Spleen (tissue), 11 donors: ENCODE data around the gene WDFY1. TPM values are rescaled to one million over a fixed set of nuclear protein-coding genes. Genes with fewer than 3 reads are reported as not detected.

Source experiments
- DNase-seq: peaks from one replicate; pipeline ENCODE4 v3.0.0-alpha.2; 2020
- H3K27ac ChIP-seq, 8 donors: fragments of 200-600 bp; sonication (generic) in 7 of 8; 1 replicate in 4 of 8; 2 replicates in 4 of 8; pipeline versions ENCODE4 v1.5.0 to v1.8.0; 2016 to 2021; ENCODE audit warnings: inconsistent platforms in 4 of 8, mild to moderate bottlenecking in 4 of 8, moderate library complexity in 1 of 8
- H3K27me3 ChIP-seq, 7 donors: fragments of 200-600 bp; sonication (generic) in 6 of 7; replicated peaks in 1 of 7; 1 replicate in 4 of 7; 2 replicates in 3 of 7; pipeline versions ENCODE4 v1.5.0 to v1.8.0; 2016 to 2021; ENCODE audit warnings: inconsistent platforms in 3 of 7, mild to moderate bottlenecking in 1 of 7
- H3K36me3 ChIP-seq, 6 donors: fragments of 200-600 bp; sonication (generic) in 5 of 6; 1 replicate in 4 of 6; 2 replicates in 2 of 6; pipeline versions ENCODE4 v1.5.0 to v1.8.0; 2016 to 2021; ENCODE audit warnings: inconsistent platforms in 2 of 6
- H3K4me1 ChIP-seq, 6 donors: fragments of 200-600 bp; sonication (generic) in 5 of 6; 1 replicate in 3 of 6; 2 replicates in 3 of 6; pipeline versions ENCODE4 v1.5.0 to v1.8.0; 2016 to 2021; ENCODE audit warnings: inconsistent platforms in 3 of 6
- H3K4me3 ChIP-seq, 8 donors: fragments of 200-600 bp; sonication (generic) in 7 of 8; 1 replicate in 4 of 8; 2 replicates in 4 of 8; pipeline versions ENCODE4 v1.5.0 to v1.8.0; 2016 to 2021; ENCODE audit warnings: inconsistent platforms in 4 of 8, mild to moderate bottlenecking in 4 of 8, moderate library complexity in 2 of 8
- H3K9me3 ChIP-seq, 8 donors: fragments of 200-600 bp; sonication (generic) in 7 of 8; 1 replicate in 4 of 8; 2 replicates in 4 of 8; pipeline versions ENCODE4 v1.5.0 to v1.8.0; 2016 to 2021; ENCODE audit warnings: inconsistent platforms in 4 of 8
- CTCF ChIP-seq, 11 experiments: fragments of 200-600 bp in 7 of 11; fragments of 450-650 bp in 4 of 11; sonication (generic) in 4 of 11; IDR thresholded peaks in 8 of 11; conservative IDR thresholded peaks in 3 of 11; 1 replicate in 7 of 11; 2 replicates in 4 of 11; pipeline versions ENCODE4 v1.4.0 to v1.8.0; 2016 to 2021; ENCODE audit warnings: antibody characterized with exemption in 11 of 11, inconsistent platforms in 4 of 11, mild to moderate bottlenecking in 1 of 11
- POLR2A ChIP-seq, 3 donors: fragments of 450-650 bp; IDR thresholded peaks; one replicate each; pipeline ENCODE4 v1.5.1; 2017; ENCODE audit warnings: antibody characterized with exemption in 3 of 3, mild to moderate bottlenecking in 1 of 3
- POLR2AphosphoS5 ChIP-seq, 3 donors: sonication (generic); formaldehyde crosslinking; IDR thresholded peaks; one replicate each; pipeline ENCODE4 v1.5.1; 2017; ENCODE audit warnings: antibody characterized with exemption in 3 of 3
- WGBS, 5 donors: extraction: QIAGEN DNeasy Blood & Tissue Kit in 3 of 5; methylation state at CpG; one replicate each; pipeline versions ENCODE4 v1.1.5 to v1.1.7; 2013 to 2018; 5-methylcytosine and 5-hydroxymethylcytosine counted together
- intact Hi-C: fragments of 100-400 bp; cut with DNase I; formaldehyde crosslinking; loops from one replicate; pipeline ENCODE4 v1.15.0; 2023; ENCODE audit warnings: low total_unique reads
- polyA plus RNA-seq, 3 donors: library from polyadenylated mRNA; stranded (reverse); fragments of 200-250 nt; gene quantifications; one replicate each; pipeline ENCODE4 v1.2.1, GENCODE V29; 2013
- total RNA-seq, 7 donors: library from RNA; depleted of rRNA in 3 of 7; stranded (reverse); fragments of >200 nt in 3 of 7; fragmentation: NEBNext Ultra II Directional in 4 of 7; extraction: Animal tissue kit (Norgen Biotek cat#: 25700) in 4 of 7; gene quantifications; one replicate each; pipeline versions ENCODE4 v1.1.0 to v1.2.1, GENCODE V29; 2016 to 2021
- donor health status: healthy with polysubstance abuse.
- donor health status: DM: no; HTN: no; CAD: no; lungs with moderate emphysema.
- donor health status: DM: no; HTN: no; CAD: no.
- donor health status: Bipolar disorder and iron deficiency.
- donor health status: healthy.
- donor health status: DM: no; HTN: no; CAD: no.
- donor health status: DM: yes; HTN: yes; CAD: no.

The WDFY1 gene
- total and polyA plus RNA-seq, 10 donors = 14.3 to 68.5 (median 51.6) TPM

- peak overlapping the region in 1 of 8 donors; percentile 30 for H3K27ac ChIP-seq
- no peaks in the 10 kb centered on the region for H3K9me3 ChIP-seq
- intact Hi-C loops = no loop called here
- H3K27me3 ChIP-seq = no peaks in the 10 kb centered on the region
- peaks cover 0 to 20% (median 3%) of the 10 kb centered on the region in 6 donors for H3K4me1 ChIP-seq
- no peak for DNase-seq
- TF ChIP-seq POLR2A (IDR thresholded peaks at IDR 0.05) = no peak
- TF ChIP-seq POLR2AphosphoS5 (IDR thresholded peaks at IDR 0.05) = no peak
- no peak for TF ChIP-seq CTCF (IDR thresholded peaks at IDR 0.05 in 8 of 11, conservative IDR thresholded peaks at IDR 0.05 in 3 of 11)
- H3K36me3 ChIP-seq = peaks cover 0 to 58% (median 2%) of the 10 kb centered on the region in 6 donors
- H3K4me3 ChIP-seq = no peak overlapping the region
- WGBS, 5 donors = 64 to 81% (median 68%) methylated on average over 2 of the region's 2 CpGs
These were observed 90.4 kb downstream of the WDFY1 start for GRCh38 chr2:223854741-223855140.

- peaks cover 0 to 71% (median 2%) of the 10 kb centered on the region in 6 donors for H3K36me3 ChIP-seq
- peaks cover 0 to 15% (median 3%) of the 10 kb centered on the region in 6 donors for H3K4me1 ChIP-seq
- no peak for DNase-seq
- H3K9me3 ChIP-seq = peaks cover 0 to 7% (median 0%) of the 10 kb centered on the region in 8 donors
- H3K27ac ChIP-seq = no peak overlapping the region
- no peaks in the 10 kb centered on the region for H3K27me3 ChIP-seq
- intact Hi-C loops = no loop called here
- 83 to 94% (median 90%) methylated on average over 3 of the region's 3 CpGs for WGBS, 5 donors
- no peak overlapping the region for H3K4me3 ChIP-seq
- TF ChIP-seq POLR2A (IDR thresholded peaks at IDR 0.05) (no peak), CTCF (IDR thresholded peaks at IDR 0.05 in 8 of 11, conservative IDR thresholded peaks at IDR 0.05 in 3 of 11) (no peak), POLR2AphosphoS5 (IDR thresholded peaks at IDR 0.05) (no peak)
These were observed 91.7 kb downstream of the WDFY1 start for GRCh38 chr2:223853425-223853837.

GRCh38 chr2:223852281-223852795, 92.8 kb downstream of the WDFY1 start:
- Histone ChIP-seq H3K4me1 (peaks cover 0 to 15% (median 3%) of the 10 kb centered on the region in 6 donors), H3K27me3 (no peaks in the 10 kb centered on the region), H3K9me3 (peaks cover 0 to 7% (median 0%) of the 10 kb centered on the region in 8 donors), H3K4me3 (no peak overlapping the region), H3K36me3 (peaks cover 0 to 82% (median 2%) of the 10 kb centered on the region in 6 donors), H3K27ac (no peak overlapping the region)
- 95 to 98% (median 97%) methylated on average over 3 of the region's 3 CpGs for WGBS, 5 donors
- intact Hi-C loops = no loop called here
- DNase-seq = no peak
- TF ChIP-seq POLR2AphosphoS5 (IDR thresholded peaks at IDR 0.05) = no peak
- no peak for TF ChIP-seq POLR2A (IDR thresholded peaks at IDR 0.05)
- no peak for TF ChIP-seq CTCF (IDR thresholded peaks at IDR 0.05 in 8 of 11, conservative IDR thresholded peaks at IDR 0.05 in 3 of 11)

- no peak overlapping the region for H3K4me3 ChIP-seq
- peaks cover 0 to 7% (median 0%) of the 10 kb centered on the region in 8 donors for H3K9me3 ChIP-seq
- TF ChIP-seq POLR2AphosphoS5 (IDR thresholded peaks at IDR 0.05) = no peak
- TF ChIP-seq POLR2A (IDR thresholded peaks at IDR 0.05) = no peak
- TF ChIP-seq CTCF (IDR thresholded peaks at IDR 0.05 in 8 of 11, conservative IDR thresholded peaks at IDR 0.05 in 3 of 11) = no peak
- H3K27me3 ChIP-seq = no peaks in the 10 kb centered on the region
- no peak overlapping the region for H3K27ac ChIP-seq
- H3K4me1 ChIP-seq = no peaks in the 10 kb centered on the region
- H3K36me3 ChIP-seq = peaks cover 0 to 58% (median 0%) of the 10 kb centered on the region in 6 donors
- intact Hi-C loops = no loop called here
- 88 to 94% (median 91%) methylated on average over 7 of the region's 7 CpGs for WGBS, 5 donors
- DNase-seq = no peak
These were observed 97.7 kb downstream of the WDFY1 start for GRCh38 chr2:223847410-223847809.
